ENCODE data around the gene EVPL. TPM values are rescaled to one million over a fixed set of nuclear protein-coding genes. Genes with fewer than 3 reads are reported as not detected.

Gene EVPL
- total and polyA plus RNA-seq, 2 of the 13 experiments (the other 11 are each of a cell fraction or from before 2014, with no cell fraction given): 2.1 to 8.2 TPM

DNA sequence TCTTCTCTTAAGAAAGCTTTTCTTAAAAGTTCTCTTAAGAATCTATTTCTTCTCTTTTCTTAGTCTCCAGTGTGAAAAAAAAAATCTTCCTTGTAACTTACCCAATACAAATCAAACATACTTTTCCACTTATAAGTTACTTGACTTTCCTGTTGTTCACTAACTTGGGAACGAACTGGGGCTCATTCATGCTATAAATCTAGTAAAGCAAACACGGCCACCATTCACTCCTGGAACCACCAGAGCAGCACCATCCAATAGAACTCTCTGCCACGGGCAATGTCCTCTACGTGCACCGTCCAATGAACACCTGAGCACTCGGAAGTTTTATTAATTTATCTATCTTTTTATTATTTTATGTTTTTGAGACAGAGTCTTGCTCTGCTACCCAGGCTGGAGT lies 24.5 kb upstream of the EVPL start (continued):
- TF ChIP-seq, protein P1, sequence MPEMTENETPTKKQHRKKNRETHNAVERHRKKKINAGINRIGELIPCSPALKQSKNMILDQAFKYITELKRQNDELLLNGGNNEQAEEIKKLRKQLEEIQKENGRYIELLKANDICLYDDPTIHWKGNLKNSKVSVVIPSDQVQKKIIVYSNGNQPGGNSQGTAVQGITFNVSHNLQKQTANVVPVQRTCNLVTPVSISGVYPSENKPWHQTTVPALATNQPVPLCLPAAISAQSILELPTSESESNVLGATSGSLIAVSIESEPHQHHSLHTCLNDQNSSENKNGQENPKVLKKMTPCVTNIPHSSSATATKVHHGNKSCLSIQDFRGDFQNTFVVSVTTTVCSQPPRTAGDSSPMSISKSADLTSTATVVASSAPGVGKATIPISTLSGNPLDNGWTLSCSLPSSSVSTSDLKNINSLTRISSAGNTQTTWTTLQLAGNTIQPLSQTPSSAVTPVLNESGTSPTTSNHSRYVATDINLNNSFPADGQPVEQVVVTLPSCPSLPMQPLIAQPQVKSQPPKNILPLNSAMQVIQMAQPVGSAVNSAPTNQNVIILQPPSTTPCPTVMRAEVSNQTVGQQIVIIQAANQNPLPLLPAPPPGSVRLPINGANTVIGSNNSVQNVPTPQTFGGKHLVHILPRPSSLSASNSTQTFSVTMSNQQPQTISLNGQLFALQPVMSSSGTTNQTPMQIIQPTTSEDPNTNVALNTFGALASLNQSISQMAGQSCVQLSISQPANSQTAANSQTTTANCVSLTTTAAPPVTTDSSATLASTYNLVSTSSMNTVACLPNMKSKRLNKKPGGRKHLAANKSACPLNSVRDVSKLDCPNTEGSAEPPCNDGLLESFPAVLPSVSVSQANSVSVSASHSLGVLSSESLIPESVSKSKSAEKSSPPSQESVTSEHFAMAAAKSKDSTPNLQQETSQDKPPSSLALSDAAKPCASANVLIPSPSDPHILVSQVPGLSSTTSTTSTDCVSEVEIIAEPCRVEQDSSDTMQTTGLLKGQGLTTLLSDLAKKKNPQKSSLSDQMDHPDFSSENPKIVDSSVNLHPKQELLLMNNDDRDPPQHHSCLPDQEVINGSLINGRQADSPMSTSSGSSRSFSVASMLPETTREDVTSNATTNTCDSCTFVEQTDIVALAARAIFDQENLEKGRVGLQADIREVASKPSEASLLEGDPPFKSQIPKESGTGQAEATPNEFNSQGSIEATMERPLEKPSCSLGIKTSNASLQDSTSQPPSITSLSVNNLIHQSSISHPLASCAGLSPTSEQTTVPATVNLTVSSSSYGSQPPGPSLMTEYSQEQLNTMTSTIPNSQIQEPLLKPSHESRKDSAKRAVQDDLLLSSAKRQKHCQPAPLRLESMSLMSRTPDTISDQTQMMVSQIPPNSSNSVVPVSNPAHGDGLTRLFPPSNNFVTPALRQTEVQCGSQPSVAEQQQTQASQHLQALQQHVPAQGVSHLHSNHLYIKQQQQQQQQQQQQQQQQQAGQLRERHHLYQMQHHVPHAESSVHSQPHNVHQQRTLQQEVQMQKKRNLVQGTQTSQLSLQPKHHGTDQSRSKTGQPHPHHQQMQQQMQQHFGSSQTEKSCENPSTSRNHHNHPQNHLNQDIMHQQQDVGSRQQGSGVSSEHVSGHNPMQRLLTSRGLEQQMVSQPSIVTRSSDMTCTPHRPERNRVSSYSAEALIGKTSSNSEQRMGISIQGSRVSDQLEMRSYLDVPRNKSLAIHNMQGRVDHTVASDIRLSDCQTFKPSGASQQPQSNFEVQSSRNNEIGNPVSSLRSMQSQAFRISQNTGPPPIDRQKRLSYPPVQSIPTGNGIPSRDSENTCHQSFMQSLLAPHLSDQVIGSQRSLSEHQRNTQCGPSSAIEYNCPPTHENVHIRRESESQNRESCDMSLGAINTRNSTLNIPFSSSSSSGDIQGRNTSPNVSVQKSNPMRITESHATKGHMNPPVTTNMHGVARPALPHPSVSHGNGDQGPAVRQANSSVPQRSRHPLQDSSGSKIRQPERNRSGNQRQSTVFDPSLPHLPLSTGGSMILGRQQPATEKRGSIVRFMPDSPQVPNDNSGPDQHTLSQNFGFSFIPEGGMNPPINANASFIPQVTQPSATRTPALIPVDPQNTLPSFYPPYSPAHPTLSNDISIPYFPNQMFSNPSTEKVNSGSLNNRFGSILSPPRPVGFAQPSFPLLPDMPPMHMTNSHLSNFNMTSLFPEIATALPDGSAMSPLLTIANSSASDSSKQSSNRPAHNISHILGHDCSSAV (CRISPR knock-in tag; IDR thresholded peaks at IDR 0.05; ENCODE audit: borderline replicate concordance): no peak
- TF ChIP-seq, protein P2, sequence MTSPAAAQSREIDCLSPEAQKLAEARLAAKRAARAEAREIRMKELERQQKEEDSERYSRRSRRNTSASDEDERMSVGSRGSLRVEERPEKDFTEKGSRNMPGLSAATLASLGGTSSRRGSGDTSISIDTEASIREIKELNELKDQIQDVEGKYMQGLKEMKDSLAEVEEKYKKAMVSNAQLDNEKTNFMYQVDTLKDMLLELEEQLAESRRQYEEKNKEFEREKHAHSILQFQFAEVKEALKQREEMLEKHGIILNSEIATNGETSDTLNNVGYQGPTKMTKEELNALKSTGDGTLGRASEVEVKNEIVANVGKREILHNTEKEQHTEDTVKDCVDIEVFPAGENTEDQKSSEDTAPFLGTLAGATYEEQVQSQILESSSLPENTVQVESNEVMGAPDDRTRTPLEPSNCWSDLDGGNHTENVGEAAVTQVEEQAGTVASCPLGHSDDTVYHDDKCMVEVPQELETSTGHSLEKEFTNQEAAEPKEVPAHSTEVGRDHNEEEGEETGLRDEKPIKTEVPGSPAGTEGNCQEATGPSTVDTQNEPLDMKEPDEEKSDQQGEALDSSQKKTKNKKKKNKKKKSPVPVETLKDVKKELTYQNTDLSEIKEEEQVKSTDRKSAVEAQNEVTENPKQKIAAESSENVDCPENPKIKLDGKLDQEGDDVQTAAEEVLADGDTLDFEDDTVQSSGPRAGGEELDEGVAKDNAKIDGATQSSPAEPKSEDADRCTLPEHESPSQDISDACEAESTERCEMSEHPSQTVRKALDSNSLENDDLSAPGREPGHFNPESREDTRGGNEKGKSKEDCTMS (CRISPR knock-in tag; conservative IDR thresholded peaks at IDR 0.05): no peak

Data from HepG2 (cell line).